ENCODE data around the gene DDX19B. TPM values are rescaled to one million over a fixed set of nuclear protein-coding genes. Genes with fewer than 3 reads are reported as not detected.
"Not testable (repeated sequence)": the region's sequence is repeated elsewhere in the genome, so short reads cannot be mapped to it uniquely, and the experiment has no call there.

The DDX19B gene
- total RNA-seq, 1 experiment from 2014 or later = 74.5 TPM

GRCh38 chr16:70257391-70257790 is 41.6 kb upstream of the DDX19B start:
- no peaks in the 10 kb centered on the region for H3K9me3 ChIP-seq
- no peaks in the 10 kb centered on the region for H3K27me3 ChIP-seq (replicated peaks; ENCODE audit: control insufficient read depth, insufficient read depth, low read length)
- H3K4me1 Mint-ChIP-seq (ENCODE audit: low read depth, unreplicated experiment) = no peaks in the 10 kb centered on the region
- H3K27ac Mint-ChIP-seq (ENCODE audit: unreplicated experiment) = no peak overlapping the region
- intact Hi-C loops (cut with micrococcal nuclease; ENCODE audit: unreplicated experiment) = no loop called here
- no peak overlapping the region for H3K4me3 Mint-ChIP-seq (ENCODE audit: unreplicated experiment)
- H3K4me1 ChIP-seq = no peaks in the 10 kb centered on the region
- POLR2A ChIA-PET = no interaction called here
- no peak for DNase-seq
- peaks cover 100% of the 10 kb centered on the region for H3K36me3 Mint-ChIP-seq (ENCODE audit: insufficient read depth, unreplicated experiment)
- H3K9me3 Mint-ChIP-seq (ENCODE audit: unreplicated experiment) = no peaks in the 10 kb centered on the region
- no peak overlapping the region for H3K4me3 ChIP-seq (ENCODE audit: low read depth, low read length)
- no peaks in the 10 kb centered on the region for H3K27me3 Mint-ChIP-seq (ENCODE audit: insufficient read depth, unreplicated experiment)
- TF ChIP-seq CTCF (IDR thresholded peaks at IDR 0.05; ENCODE audit: insufficient read depth in 1 of 2, low read depth in 1 of 2, low read length in 1 of 2, severe bottlenecking in 1 of 2, unreplicated experiment in 1 of 2) = no peak
- peaks cover 18% of the 10 kb centered on the region for H3K36me3 ChIP-seq (ENCODE audit: control insufficient read depth, insufficient read depth, low read length)
- CTCF ChIA-PET = interaction anchor here (1.2 kb wide), 1 partner anchor 10 kb away, joined by 3 read pairs; no protein-coding TSS in a partner anchor
- no TSS peak for BruUV-seq (replicated peaks)

GRCh38 chr16:70258065-70258464 is 40.9 kb upstream of the DDX19B start:
- Mint-ChIP-seq H3K4me1 (ENCODE audit: low read depth, unreplicated experiment) (no peaks in the 10 kb centered on the region), H3K27me3 (ENCODE audit: insufficient read depth, unreplicated experiment) (no peaks in the 10 kb centered on the region), H3K4me3 (ENCODE audit: unreplicated experiment) (no peak overlapping the region), H3K27ac (ENCODE audit: unreplicated experiment) (no peak overlapping the region), H3K36me3 (ENCODE audit: insufficient read depth, unreplicated experiment) (peaks cover 100% of the 10 kb centered on the region), H3K9me3 (ENCODE audit: unreplicated experiment) (no peaks in the 10 kb centered on the region)
- no TSS peak for BruUV-seq (replicated peaks)
- H3K4me3 ChIP-seq (ENCODE audit: low read depth, low read length) = no peak overlapping the region
- no peaks in the 10 kb centered on the region for H3K27me3 ChIP-seq (replicated peaks; ENCODE audit: control insufficient read depth, insufficient read depth, low read length)
- DNase-seq = no peak
- ChIA-PET POLR2A (no interaction called here), CTCF (interaction anchor here (0.6 kb wide), 1 partner anchor 21 kb away, joined by 5 read pairs; no protein-coding TSS in a partner anchor)
- no peaks in the 10 kb centered on the region for H3K9me3 ChIP-seq
- no peaks in the 10 kb centered on the region for H3K4me1 ChIP-seq
- TF ChIP-seq CTCF (IDR thresholded peaks at IDR 0.05; ENCODE audit: insufficient read depth in 1 of 2, low read depth in 1 of 2, low read length in 1 of 2, severe bottlenecking in 1 of 2, unreplicated experiment in 1 of 2) = no peak
- peaks cover 16% of the 10 kb centered on the region for H3K36me3 ChIP-seq (ENCODE audit: control insufficient read depth, insufficient read depth, low read length)
- intact Hi-C loops (cut with micrococcal nuclease; ENCODE audit: unreplicated experiment) = no loop called here

DNA sequence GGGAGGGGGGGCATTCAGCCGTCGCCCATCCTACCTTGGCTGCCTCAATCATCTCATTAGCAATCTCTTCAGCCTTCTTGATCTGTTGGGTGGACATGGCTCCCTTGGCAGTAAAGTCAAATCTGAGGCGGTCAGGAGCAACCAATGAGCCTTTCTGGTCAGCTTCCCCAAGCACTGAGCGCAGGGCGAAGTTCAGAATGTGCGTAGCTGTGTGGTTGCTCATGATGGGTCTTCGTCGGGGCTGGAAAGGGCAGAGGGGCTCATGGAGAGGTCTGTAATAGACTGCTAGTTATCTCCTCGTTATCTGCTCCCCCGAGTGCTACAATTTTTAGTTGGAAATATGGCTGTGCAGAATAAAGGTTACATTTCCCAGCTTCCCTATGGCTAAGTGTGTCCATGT is 40.0 kb upstream of the DDX19B start:
- intact Hi-C loops (cut with micrococcal nuclease; ENCODE audit: unreplicated experiment) = no loop called here
- BruUV-seq (replicated peaks) = no TSS peak
- Histone ChIP-seq H3K36me3 (ENCODE audit: control insufficient read depth, insufficient read depth, low read length) (peaks cover 13% of the 10 kb centered on the region), H3K4me3 (ENCODE audit: low read depth, low read length) (no peak overlapping the region), H3K27me3 (replicated peaks; ENCODE audit: control insufficient read depth, insufficient read depth, low read length) (no peaks in the 10 kb centered on the region), H3K9me3 (no peaks in the 10 kb centered on the region), H3K4me1 (no peaks in the 10 kb centered on the region)
- ChIA-PET CTCF (no interaction called here), POLR2A (no interaction called here)
- H3K9me3 Mint-ChIP-seq (ENCODE audit: unreplicated experiment) = no peaks in the 10 kb centered on the region
- peaks cover 100% of the 10 kb centered on the region for H3K36me3 Mint-ChIP-seq (ENCODE audit: insufficient read depth, unreplicated experiment)
- H3K4me1 Mint-ChIP-seq (ENCODE audit: low read depth, unreplicated experiment) = no peaks in the 10 kb centered on the region
- no peak for TF ChIP-seq CTCF (IDR thresholded peaks at IDR 0.05; ENCODE audit: insufficient read depth in 1 of 2, low read depth in 1 of 2, low read length in 1 of 2, severe bottlenecking in 1 of 2, unreplicated experiment in 1 of 2)
- H3K27me3 Mint-ChIP-seq (ENCODE audit: insufficient read depth, unreplicated experiment) = no peaks in the 10 kb centered on the region
- no peak for DNase-seq
- H3K4me3 Mint-ChIP-seq (ENCODE audit: unreplicated experiment) = no peak overlapping the region
- no peak overlapping the region for H3K27ac Mint-ChIP-seq (ENCODE audit: unreplicated experiment)

DNA sequence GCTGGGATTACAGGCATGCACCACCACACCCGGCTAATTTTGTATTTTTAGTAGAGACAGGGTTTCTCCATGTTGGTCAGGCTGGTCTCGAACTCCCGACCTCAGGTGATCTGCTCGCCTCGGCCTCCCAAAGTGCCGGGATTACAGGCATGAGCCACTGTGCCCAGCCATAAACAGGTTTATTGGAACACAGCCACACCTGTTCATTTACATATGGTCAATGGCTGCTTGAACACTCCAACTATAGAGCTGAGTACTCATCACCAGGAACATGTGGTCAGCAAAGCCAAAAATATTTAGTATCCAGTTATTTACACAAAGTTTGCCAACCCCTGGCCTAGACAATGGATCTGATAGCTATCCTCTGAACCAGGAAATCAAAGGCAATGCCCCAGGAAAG is 39.1 kb upstream of the DDX19B start:
- H3K36me3 ChIP-seq (ENCODE audit: control insufficient read depth, insufficient read depth, low read length) = peaks cover 13% of the 10 kb centered on the region
- H3K27ac Mint-ChIP-seq (ENCODE audit: unreplicated experiment); H3K4me3 ChIP-seq (ENCODE audit: low read depth, low read length); H3K9me3 Mint-ChIP-seq (ENCODE audit: unreplicated experiment); H3K4me1 Mint-ChIP-seq (ENCODE audit: low read depth, unreplicated experiment); BruUV-seq (replicated peaks); POLR2A ChIA-PET; DNase-seq; H3K9me3 ChIP-seq; CTCF ChIA-PET; intact Hi-C loops (cut with micrococcal nuclease; ENCODE audit: unreplicated experiment); H3K27me3 ChIP-seq (replicated peaks; ENCODE audit: control insufficient read depth, insufficient read depth, low read length); H3K4me1 ChIP-seq; H3K27me3 Mint-ChIP-seq (ENCODE audit: insufficient read depth, unreplicated experiment); H3K4me3 Mint-ChIP-seq (ENCODE audit: unreplicated experiment): not testable (repeated sequence)
- peaks cover 100% of the 10 kb centered on the region for H3K36me3 Mint-ChIP-seq (ENCODE audit: insufficient read depth, unreplicated experiment)

All from Caco-2 (cell line).